Hematopoietic multipotent progenitor cell treated with erythropoietin and hydrocortisone succinate and interleukin-3 and kit ligand, for 8 days (in vitro differentiated cells): ENCODE measurements around the gene TPCN1.
A peak's percentile ranks its signal among the peaks of the same experiment; 100 is the strongest.

Source experiments
- DNase-seq: peaks from one replicate; pipeline ENCODE4 v3.0.0-alpha.2; 2015

Gene TPCN1

GRCh38 chr12:113317122-113317521 is 95.9 kb downstream of the TPCN1 start:
- DNase-seq, result no peak

DNA sequence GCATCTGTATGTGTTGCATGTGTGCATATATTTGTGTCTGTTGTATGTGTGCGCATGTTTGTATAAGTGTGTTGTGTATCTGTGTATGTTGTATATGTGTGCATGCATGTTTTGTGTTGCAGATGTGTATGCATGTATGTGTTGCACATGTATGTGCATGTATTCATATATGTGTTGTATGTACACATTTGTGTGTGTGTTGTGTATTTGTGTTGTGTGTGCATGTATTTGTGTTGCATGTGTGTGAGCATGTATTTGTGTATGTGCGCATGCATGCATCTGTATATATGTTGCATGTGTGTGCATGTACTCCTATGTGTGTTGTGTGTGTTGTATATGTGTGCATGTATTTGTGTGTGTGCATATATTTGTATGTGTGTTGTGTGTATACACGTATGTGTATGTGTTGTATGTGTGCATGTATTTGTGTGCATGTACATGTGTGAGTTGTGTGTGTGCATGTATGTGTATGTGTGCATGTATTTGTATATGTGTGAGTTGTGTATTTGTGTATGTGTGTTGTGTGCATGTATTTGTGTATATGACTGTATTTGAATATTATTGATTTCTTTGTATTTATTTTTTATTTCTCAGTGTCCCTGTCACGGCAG is 96.9 kb downstream of the TPCN1 start:
- no peak for DNase-seq

- DNase-seq, result no peak
These were observed 97.8 kb downstream of the TPCN1 start for GRCh38 chr12:113318900-113319628.

DNA sequence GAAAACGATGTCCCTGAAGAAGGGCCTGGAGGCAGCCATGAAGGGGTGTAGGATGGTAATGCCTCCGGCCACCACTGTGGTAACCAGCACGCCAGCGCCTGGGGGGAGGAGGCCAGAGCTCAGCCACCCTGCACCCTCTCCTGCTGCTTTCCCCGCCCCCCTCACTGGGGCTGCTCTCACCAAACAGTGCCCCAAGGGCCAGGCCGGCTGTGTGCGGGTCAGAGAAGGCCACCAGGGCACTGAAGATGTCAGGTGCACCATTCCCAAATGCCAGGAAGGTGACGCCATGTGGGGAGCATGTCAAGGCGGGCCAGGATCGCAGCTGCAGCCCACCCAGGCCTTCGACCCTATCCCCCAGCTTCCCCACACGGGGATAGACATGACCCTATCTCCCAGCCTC is 99.1 kb downstream of the TPCN1 start:
- DNase-seq, result no peak

GRCh38 chr12:113322343-113322742 is 101.1 kb downstream of the TPCN1 start:
- no peak for DNase-seq

GRCh38 chr12:113325916-113326315 is 104.7 kb downstream of the TPCN1 start:
- DNase-seq, result no peak

GRCh38 chr12:113326775-113327395 is 105.6 kb downstream of the TPCN1 start:
- no peak for DNase-seq

- DNase-seq, result no peak
These were observed 107.2 kb downstream of the TPCN1 start for GRCh38 chr12:113328368-113328889.

DNA sequence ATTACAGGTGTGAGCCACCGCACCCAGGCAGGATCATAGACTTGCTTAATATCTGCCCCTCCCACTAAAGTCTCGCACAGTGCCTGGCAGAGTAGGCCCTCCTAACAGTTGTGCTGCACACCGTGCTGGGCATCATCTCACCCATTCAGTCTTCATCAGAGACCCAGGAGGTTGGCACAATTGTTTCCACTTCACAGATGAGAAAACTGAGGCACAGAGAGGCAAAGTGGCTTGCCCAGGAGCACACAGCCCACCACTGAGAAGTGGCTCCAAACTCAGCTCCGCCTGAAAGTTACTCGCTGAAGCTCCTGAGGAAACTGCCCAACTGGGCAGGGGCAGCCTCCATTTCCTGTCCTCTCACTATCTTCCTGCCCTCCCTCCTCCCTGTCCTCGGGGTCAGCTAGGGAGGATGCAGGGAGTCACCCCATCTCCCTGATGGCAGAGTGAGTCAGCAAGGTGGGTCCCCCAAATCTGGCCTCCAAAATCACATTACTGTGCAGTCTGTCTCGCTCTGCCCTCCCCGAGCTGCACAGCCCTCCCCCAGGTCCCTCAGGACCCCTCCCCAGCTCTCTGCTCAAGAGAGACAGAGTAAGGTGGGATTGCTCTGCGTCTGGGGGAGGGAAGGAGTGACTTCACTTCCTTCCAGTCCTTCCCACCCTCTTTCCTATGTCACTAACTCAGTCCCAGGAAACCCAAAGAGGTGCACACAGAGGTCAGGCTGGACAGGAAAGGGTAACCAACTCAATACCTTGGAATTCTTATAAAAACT is 107.9 kb downstream of the TPCN1 start:
- no peak for DNase-seq

DNA sequence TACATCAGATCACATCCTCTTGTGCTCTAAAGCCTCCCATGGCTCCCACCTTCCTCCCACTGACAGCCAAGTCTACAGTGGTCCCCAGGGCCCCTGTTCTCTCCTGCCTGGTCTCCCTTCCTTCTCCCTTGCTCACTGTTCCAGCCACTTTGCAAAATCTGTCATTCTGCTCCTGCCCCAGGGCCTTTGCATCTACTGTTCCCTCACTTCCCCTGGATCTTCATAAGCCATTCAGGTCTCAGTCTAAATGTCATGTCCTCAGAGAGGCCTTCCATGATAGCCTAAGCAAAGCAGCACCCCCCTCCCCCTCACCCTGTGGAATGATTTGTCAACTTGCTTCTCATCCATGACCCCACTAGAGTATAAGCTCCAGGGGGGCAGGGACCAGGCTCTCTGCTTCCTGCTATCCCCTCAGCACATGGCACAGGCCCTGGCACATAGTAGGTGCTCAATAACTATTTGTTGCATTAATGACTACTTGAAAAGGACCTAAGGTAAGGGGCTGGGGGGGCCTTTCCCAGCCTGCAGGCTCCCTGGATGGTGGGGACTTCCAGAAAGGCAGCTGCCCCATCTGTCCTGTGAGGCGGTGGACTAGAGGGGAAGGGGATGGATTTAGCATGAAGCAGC is 108.6 kb downstream of the TPCN1 start:
- DNase-seq, result no peak

GRCh38 chr12:113330505-113330904 is 109.2 kb downstream of the TPCN1 start:
- DNase-seq, result no peak

DNA sequence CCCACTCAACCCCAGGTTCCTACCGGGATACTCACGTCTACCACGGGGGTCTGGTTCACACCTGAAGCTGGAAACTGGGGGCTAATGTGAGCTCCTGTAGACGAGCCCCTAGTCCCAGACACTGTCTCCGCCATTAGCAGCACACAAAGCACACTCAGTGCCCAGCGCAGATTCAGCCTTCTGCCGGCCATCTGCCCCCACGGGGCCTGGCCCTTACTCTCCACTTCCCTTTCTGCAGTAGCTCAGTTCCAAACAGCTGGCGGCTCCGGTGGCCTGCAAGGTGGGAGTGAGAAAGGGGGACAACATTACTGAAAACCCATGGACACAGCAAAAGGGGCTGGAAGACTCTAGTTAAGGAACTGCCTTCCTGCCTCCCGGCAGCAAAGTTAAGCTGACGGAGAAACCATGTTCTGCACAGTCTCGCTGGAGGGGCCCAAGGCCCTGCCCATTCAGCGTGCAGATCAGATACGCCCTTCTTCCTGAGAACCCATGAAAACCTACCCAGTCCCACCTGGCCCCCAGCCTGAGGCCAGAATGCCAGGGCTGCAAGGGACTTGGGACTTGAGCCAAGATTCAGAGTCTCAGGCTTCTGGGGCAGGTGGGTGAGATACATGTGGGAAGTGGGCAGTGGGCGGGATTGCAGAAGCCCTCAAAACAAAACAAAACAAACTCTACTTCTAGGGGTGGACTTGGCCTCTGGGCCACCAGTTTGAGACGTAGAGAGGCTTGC is 111.6 kb downstream of the TPCN1 start:
- DNase-seq, result no peak

DNA sequence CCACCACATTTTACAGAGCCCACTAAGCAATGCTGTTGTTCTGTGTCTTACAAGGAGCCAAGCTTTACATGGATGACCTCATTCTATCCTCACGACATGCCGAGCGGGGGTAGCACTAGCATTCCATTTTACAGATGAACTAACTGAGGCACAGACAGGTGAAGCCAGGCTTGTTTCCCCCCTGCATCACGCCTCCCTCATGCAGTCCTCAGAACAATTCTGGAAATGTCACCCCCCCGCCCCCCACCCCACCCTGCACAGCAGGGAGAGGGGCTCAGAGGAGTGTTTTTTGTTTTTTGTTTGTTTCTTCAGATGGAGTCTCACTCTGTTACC is 112.1 kb downstream of the TPCN1 start:
- DNase-seq, result no peak

DNA sequence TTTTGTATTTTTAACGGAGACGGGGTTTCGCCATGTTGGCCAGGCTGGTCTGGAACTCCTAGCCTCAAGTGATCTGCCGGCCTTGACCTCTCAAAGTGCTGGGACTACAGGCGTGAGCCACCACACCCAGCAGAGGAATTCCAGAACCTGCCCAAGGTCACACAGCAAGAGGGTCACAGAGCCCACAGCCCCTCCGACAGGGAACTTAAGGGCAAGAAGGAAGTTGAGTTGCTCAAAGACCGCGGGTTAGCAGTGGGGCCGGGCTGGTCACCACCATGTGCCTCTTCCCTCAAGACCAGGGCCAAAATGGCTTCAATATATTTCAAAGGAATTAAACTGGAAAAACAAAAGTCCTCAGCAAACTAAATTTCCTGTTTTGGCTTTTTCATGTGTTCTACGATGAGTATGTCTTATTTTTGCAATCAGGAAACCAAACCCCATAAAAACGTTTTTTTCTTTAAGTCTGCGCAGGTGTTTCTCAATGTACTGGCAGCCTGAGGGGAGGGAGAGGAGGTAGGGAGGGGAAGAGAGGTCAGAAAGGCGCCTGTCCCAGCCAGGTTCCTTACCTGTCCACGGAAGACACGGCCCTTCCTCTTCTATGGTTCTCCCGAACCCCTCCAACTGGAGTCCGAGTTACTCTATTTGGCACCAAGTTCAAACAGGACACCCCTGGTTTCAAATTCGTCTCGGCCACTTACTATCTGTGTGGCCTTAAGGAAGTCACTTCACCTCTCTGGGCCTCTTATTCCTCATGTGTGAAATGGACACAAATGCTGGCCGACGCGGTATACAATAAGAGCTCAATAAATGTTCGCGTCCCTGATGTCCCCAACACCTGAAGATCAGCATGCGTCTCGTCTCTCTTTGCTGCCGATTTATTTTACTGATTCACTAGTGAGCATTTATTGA is 112.9 kb downstream of the TPCN1 start:
- DNase-seq, result peak; percentile 38

DNA sequence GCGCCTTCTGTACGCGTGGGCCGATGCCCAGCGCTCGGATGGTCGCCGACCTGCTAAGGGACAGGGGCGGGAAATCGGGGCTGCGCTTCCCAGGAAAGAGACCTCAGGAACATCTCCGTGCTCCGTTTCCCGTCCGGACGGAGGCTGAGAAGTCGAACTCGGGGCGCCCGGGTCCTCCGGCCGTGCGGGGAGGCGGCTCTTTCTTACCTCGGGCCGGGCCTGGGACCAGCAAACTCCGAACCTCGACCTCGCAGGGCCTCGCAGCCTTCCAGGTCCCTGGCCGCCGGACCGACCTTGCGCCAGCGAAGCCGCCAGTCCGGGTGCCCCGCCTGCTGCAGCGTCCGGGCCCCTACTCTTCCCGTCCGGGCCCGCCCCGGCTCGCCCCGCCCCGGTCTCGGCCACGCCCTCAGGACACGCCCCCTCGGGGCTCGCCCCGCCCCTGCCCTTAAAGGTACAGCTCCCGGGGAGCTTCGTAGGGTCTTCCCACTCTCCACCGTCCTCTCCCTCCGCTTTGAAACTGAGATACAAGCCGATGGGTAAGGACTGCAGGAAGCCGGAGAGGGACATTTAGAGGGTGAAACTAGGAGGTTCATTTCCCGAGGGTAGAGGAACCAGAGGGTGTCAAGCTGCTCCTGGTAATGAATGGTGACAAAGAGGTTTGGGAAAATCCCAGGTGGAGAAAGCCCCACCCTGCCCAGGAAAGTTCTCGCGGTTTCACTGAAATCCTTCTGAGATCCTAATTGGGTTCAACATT is 113.7 kb downstream of the TPCN1 start, which contains the start of gene SLC8B1:
Gene SLC8B1 (minus strand): TSS at position 324 of the 754 bp plus-strand sequence. CDS start 2,231 bp downstream, outside the sequence.
- DNase-seq, result peak; percentile 73

GRCh38 chr12:113339540-113339939 is 118.3 kb downstream of the TPCN1 start:
- no peak for DNase-seq

DNA sequence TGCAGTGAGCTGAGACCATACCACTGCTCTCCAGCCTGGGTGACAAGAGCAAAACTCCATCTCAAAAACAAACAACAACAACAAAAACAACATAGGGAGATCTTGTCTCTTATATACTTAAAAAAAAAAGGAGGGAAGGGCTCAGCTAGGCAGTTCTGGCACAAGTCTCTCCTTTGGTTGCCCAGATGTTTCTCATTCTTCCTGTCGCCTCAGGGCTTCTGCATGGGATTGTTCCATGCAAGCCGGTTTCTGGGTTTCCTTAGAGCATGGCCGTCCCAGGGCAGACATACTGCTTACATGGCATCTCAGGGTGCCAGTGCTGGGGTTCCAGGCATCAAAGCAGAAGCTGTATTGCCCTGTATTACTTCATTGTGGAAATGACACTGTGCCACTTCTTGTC is 118.8 kb downstream of the TPCN1 start:
- DNase-seq, result no peak

DNA sequence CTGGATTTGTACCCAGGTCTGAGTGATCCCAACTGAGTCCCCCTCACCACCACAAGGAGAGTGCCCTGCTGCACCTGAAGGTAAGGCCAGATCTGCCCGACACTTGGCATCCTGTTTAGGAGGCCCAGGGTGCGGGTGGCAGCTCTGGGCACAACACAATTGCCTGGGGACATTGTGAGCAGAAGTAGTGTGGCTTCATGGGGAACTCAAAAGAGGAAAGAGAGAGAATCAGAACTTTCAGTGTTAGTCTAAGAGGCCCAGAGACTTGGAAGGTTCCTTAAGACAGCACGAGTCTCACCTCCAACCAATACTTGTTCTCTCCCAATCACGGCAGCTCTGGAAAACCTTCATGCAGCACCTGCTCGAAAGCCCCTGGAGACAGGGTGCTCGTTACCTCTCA is 120.3 kb downstream of the TPCN1 start:
- DNase-seq, result no peak

DNA sequence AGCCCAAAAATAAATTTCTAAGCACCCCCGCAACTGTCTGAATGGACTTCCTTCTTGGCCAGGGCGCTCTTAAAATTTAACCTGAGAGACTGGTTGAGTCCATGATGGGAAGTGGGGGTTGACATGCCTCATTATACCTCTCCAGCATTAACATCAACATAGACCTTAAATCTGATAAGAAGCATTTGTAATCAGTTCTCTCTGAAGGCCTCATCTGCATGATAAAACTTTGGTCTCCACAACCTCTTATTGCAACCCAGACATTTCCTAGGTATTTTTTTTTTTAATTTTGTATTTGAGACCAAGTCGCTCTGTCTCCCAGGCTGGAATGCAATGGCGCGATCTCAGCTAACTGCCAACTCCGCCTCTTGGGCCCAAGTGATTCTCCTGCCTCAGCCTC is 124.1 kb downstream of the TPCN1 start:
- no peak for DNase-seq

DNA sequence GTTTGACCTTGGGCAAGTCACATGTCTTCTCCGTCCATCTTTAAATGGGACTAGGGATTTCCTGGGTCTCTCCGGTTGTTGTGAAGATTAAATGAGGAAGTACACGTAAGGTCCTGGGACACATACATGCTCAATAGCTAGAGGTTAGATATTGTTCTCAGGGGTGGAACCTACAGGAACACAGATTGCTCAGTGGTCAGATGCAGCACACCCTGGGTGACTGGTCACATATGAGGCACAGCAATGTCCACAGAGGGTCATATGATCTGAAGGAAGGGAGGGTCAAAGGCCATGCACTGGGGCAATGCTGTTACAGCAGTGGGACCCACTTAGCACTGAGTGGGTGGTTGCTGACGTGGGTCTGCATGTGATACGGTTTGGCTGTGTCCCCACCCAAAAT is 125.1 kb downstream of the TPCN1 start:
- no peak for DNase-seq
